Testis (tissue), 2 donors: ENCODE measurements around the gene RNF169.

Source experiments
- CTCF ChIP-seq, 3 experiments: fragments of 450-650 bp in 2 of 3; fragments of 200-600 bp in 1 of 3; sonication (generic) in 1 of 3; IDR thresholded peaks; one replicate each; pipeline ENCODE4 v1.5.1; 2016 to 2019; ENCODE audit warnings: antibody characterized with exemption in 3 of 3, mild to moderate bottlenecking in 2 of 3, moderate library complexity in 1 of 3
- POLR2A ChIP-seq: fragments of 450-650 bp; IDR thresholded peaks from one replicate; pipeline ENCODE4 v1.6.1; 2017; ENCODE audit warnings: antibody characterized with exemption, mild to moderate bottlenecking, moderate library complexity

DNA sequence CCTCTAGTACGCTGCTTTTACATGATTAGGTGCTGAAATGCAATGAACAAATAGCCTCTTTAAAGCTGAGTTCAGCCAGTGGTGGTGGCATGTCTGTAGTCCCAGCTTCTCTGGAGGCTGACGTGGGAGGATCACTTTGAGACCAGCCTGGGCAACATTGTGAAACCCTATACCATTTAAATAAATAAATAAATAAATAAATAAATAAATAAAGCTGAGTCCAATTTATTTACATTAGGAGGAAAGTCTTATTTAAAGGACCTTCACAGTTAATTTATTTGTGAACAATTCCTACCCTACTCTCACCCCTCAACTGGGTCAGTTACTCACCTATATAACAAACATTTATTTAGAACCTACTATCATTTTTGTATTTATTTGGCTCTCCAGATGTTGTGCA, 12.6 kb upstream of the RNF169 start:
- TF ChIP-seq CTCF (IDR thresholded peaks at IDR 0.05) (no peak), POLR2A (no peak)
